HPDE6-E6E7 (cell line): Measurements from ENCODE around the gene CTIF.

Experiments
- DNase-seq: peaks from one replicate; pipeline ENCODE4 v3.0.0; 2011; ENCODE audit warnings: missing footprints; ENCODE audit errors: extremely low spot score

CTIF gene

GRCh38 chr18:48575301-48575657, 36.4 kb downstream of the CTIF start:
- DNase-seq, result no peak

DNA sequence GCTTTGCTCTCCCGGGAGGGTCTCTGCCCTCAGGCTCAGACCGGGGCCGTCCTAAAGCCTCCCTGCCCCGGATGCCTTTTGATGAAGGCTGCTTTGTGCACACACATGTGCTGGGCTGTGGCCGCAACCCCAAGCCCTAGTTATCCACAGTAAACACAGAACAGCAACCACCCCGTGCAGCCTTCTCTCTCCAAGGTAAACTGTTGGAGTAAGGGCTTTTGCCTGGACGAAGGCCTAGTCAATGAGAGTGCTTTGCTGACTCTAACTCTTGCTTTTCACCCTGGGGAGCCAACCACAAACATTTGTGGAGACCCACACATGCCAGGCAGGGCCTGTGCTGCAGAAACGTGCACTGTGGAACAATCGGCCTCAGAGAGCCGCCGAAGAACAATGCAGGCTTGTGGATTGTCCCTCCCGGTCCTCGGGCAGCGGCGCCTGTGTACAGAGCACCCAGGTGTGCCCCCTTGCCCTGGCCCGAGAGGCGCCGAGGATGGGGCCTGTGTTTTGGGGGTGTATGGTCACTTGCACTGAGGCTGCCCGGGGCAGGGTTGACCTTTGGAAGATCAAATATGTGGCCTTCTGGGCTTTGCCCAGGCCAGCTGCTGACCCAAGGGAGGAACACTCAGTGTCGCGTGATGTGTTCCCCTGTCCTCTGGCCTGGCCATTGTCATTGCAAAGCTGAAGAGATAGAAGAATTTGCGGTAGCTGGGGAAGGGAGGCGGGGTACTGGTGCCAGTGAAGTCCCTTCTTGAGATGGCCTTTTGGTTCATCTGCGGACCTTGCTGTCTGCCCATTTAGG, 37.0 kb downstream of the CTIF start:
- DNase-seq, result no peak

- DNase-seq, result no peak
These were observed 37.6 kb downstream of the CTIF start for GRCh38 chr18:48576457-48576771.

GRCh38 chr18:48577478-48578190, 38.8 kb downstream of the CTIF start:
- no peak for DNase-seq

- DNase-seq, result no peak
These were observed 39.5 kb downstream of the CTIF start for GRCh38 chr18:48578289-48578688.

DNA sequence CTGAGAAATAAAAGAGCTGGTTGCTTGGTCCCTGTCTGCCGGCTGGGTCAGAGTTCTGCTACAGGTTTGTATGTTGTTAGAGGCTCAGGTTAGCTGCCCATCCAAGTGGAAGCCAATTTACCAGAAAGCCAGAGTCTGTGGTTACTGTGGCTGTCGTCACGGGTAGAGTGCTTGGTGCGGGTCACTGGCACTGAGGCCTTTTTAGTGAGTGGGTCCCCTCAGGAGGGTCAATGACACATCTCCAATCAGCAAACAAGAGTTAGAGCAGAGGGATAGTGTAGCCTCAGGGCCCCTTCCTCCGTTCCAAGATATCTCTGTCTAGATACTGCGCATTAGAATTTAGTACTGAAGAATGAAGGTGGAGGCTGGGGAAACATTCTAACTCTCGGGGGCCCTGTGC, 41.2 kb downstream of the CTIF start:
- DNase-seq, result no peak

- no peak for DNase-seq
These were observed 42.0 kb downstream of the CTIF start for GRCh38 chr18:48580782-48581181.

GRCh38 chr18:48581206-48581605, 42.4 kb downstream of the CTIF start:
- DNase-seq, result no peak

DNA sequence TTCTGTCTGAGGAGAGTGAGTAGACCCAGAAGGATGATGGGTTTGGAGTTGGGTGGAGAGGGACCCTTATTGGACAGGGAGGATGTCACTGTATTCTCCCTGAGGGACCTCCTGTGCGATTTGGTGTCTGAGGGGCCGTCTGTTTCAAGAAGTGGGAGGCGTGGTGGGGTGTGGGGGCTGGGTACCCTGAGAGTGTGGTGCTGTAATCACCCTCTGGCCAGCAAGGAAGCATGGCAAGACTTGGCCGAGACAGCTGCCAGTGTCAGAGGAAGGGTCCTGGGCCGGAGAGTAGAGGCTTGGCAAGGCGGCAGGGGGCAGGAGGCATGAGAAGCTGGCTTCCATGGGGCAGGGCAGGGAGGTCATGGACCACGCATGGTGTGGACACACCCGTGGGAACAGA, 43.1 kb downstream of the CTIF start:
- DNase-seq, result no peak

- DNase-seq, result no peak
These were observed 44.1 kb downstream of the CTIF start for GRCh38 chr18:48582946-48583345.

- DNase-seq, result no peak
These were observed 44.7 kb downstream of the CTIF start for GRCh38 chr18:48583573-48583972.

DNA sequence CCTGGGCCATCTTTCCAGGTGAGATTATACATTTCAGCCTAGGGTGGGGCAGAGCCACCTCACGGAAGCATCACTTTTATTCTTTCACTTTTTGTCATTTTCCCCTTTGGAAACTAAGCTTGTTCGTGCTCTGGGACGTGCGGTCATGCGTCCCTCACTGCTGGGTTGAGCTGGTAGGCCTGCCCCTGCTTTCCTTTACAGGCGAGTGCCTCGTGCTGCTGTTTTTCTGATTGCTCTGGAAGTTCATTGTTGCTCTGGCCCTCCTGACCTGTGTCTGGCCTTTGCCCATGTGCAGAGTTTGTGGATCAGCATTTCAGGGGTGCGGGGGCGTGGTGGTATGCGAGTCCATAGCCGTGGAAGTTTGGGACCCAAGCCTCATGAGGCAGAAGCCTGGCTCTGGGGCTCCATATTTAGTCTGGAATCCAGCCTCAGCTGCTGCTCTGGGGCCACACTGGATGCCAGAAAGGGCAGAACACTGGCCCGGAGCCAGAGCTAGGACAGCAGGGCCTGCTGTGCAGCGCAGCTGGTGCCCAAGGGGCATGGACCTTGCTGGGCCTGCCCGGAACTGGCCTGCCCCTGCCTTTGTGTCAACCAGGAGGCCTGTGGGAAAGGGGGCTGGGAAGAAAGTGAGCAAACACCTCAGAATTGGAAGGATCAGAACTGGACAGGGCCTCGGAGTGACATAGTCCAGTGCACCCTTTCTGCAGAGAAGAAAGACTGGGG, 51.1 kb downstream of the CTIF start:
- no peak for DNase-seq

DNA sequence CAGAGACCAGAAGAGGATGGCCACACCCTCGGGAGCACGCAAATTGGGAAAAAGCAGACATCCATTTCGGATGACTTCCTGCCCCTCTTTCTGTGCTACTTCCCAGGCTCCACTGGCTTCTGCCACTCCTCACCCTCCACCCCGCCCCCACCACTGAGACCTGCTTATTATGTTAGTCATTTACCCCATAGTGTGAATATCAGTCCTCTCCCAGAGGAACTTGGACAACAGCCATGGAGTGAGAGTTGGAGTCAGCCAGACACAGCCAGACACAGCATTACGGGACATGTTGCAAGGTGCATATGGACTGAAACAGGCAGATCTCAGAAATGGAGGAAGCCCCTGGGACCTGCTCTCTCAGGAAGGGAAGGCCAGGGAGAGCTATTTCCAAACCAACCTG, 51.8 kb downstream of the CTIF start:
- DNase-seq, result no peak

- no peak for DNase-seq
These were observed 53.8 kb downstream of the CTIF start for GRCh38 chr18:48592540-48593171.

GRCh38 chr18:48594471-48595094, 55.8 kb downstream of the CTIF start:
- DNase-seq, result no peak

DNA sequence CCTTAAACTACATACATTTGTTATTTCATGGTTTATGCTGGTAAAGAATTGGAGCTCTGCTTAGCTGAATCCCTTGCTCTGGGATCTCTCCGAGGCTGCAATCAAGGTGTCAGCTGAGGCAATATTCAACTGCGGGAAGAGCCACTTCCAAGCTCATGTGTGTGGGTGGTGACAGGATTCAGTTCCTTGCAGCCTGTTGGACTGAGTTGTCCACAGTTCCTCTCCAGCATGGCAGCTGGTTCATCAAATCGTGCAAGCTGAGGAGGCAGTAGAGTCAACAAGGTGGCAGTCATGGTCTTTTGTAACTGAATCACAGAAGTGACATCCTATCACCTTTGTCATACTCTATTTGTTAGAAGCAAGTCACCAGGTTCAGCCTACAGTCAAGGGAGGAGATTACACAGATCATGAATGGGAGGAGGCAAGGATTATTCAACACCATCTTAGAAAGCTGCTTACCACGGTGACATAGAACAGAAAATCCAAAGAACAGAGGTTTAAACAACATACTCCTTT, 56.9 kb downstream of the CTIF start:
- no peak for DNase-seq

DNA sequence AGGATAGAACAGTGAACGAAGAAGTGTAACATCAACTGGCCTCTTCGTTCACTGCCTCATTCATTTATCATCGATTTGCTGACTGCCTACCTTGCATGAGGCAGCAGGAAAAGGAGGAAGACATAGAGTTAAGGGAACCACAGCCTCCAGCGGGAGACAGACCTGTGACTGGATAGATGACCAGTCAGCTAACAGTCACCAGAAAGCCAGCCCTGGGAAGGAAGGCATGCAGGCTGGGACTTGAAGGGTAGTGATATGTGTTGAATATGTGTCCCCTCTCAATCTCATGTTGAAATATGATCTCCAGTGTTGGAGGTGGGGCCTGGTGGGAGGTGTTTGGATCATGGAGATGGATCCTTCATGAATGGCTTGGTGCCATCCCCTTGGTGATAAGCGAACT, 58.3 kb downstream of the CTIF start:
- DNase-seq, result peak; percentile 58

- DNase-seq, result no peak
These were observed 58.8 kb downstream of the CTIF start for GRCh38 chr18:48597671-48598070.

GRCh38 chr18:48599391-48599790, 60.6 kb downstream of the CTIF start:
- no peak for DNase-seq

- no peak for DNase-seq
These were observed 61.2 kb downstream of the CTIF start for GRCh38 chr18:48600046-48600445.

GRCh38 chr18:48600456-48601090, 61.7 kb downstream of the CTIF start:
- DNase-seq, result no peak
